Activated gamma-delta T cell treated with Interleukin-2 at 50 U/mL for 16 hours (primary cell): ENCODE data around the gene BACH2.
"Not testable (repeated sequence)": the region's sequence is repeated elsewhere in the genome, so short reads cannot be mapped to it uniquely, and the experiment has no call there.

Experiments used
- DNase-seq: peaks from one replicate; pipeline ENCODE4 v3.0.0-alpha.2; 2020

BACH2 gene

GRCh38 chr6:90053614-90054013, 243.0 kb downstream of the BACH2 start:
- no peak for DNase-seq

GRCh38 chr6:90049295-90049694, 247.3 kb downstream of the BACH2 start:
- DNase-seq, result no peak

GRCh38 chr6:90048206-90048967, 248.3 kb downstream of the BACH2 start:
- DNase-seq, result no peak

GRCh38 chr6:90045535-90045934, 251.1 kb downstream of the BACH2 start:
- no peak for DNase-seq

- no peak for DNase-seq
Measured at GRCh38 chr6:90044833-90045381, 251.7 kb downstream of the BACH2 start.

GRCh38 chr6:90044182-90044832, 252.3 kb downstream of the BACH2 start:
- DNase-seq, result no peak

GRCh38 chr6:90040931-90041330, 255.7 kb downstream of the BACH2 start:
- DNase-seq, result no peak

- no peak for DNase-seq
Measured at GRCh38 chr6:90039911-90040310, 256.7 kb downstream of the BACH2 start.

- DNase-seq, result no peak
Measured at GRCh38 chr6:90038961-90039653, 257.5 kb downstream of the BACH2 start.

GRCh38 chr6:90036963-90037362, 259.7 kb downstream of the BACH2 start:
- no peak for DNase-seq

- no peak for DNase-seq
Measured at GRCh38 chr6:90035047-90035723, 261.5 kb downstream of the BACH2 start.

- DNase-seq, result no peak
Measured at GRCh38 chr6:90033746-90034271, 262.8 kb downstream of the BACH2 start.

GRCh38 chr6:90032489-90033212, 264.0 kb downstream of the BACH2 start:
- DNase-seq, result not testable (repeated sequence)

GRCh38 chr6:90028995-90029635, 267.5 kb downstream of the BACH2 start:
- no peak for DNase-seq

GRCh38 chr6:90028066-90028778, 268.4 kb downstream of the BACH2 start:
- no peak for DNase-seq

- no peak for DNase-seq
Measured at GRCh38 chr6:90026216-90026615, 270.4 kb downstream of the BACH2 start.

- DNase-seq, result no peak
Measured at GRCh38 chr6:90025523-90026061, 271.1 kb downstream of the BACH2 start.

GRCh38 chr6:90024633-90025032, 272.0 kb downstream of the BACH2 start:
- no peak for DNase-seq

- no peak for DNase-seq
Measured at GRCh38 chr6:90021711-90022110, 274.9 kb downstream of the BACH2 start.

- no peak for DNase-seq
Measured at GRCh38 chr6:90020746-90021145, 275.9 kb downstream of the BACH2 start.

GRCh38 chr6:90019216-90019615, 277.4 kb downstream of the BACH2 start:
- no peak for DNase-seq
